Measurements from ENCODE around the gene DVL2.

GRCh38 chr17:7223375-7223774 lies 10.9 kb downstream of the DVL2 start:
- TF ChIP-seq, protein P1, sequence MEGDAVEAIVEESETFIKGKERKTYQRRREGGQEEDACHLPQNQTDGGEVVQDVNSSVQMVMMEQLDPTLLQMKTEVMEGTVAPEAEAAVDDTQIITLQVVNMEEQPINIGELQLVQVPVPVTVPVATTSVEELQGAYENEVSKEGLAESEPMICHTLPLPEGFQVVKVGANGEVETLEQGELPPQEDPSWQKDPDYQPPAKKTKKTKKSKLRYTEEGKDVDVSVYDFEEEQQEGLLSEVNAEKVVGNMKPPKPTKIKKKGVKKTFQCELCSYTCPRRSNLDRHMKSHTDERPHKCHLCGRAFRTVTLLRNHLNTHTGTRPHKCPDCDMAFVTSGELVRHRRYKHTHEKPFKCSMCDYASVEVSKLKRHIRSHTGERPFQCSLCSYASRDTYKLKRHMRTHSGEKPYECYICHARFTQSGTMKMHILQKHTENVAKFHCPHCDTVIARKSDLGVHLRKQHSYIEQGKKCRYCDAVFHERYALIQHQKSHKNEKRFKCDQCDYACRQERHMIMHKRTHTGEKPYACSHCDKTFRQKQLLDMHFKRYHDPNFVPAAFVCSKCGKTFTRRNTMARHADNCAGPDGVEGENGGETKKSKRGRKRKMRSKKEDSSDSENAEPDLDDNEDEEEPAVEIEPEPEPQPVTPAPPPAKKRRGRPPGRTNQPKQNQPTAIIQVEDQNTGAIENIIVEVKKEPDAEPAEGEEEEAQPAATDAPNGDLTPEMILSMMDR (IDR thresholded peaks at IDR 0.05) = no peak
- no peak for TF ChIP-seq POLR2A (IDR thresholded peaks at IDR 0.05)
- no peak for TF ChIP-seq POLR2AphosphoS5 (IDR thresholded peaks at IDR 0.05)
